ENCODE measurements around the gene ST14. TPM values are rescaled to one million over a fixed set of nuclear protein-coding genes. Genes with fewer than 3 reads are reported as not detected.
A peak's percentile ranks its signal among the peaks of the same experiment; 100 is the strongest.

Gene ST14
- total RNA-seq, 1 experiment from 2014 or later = 0.44 TPM

- no peak for DNase-seq (ENCODE audit: low read depth)
These were observed 23.5 kb upstream of the ST14 start for GRCh38 chr11:130136107-130136506.

GRCh38 chr11:130137999-130138398, 21.6 kb upstream of the ST14 start:
- DNase-seq (ENCODE audit: low read depth) = no peak

- no peak for DNase-seq (ENCODE audit: low read depth)
These were observed 20.2 kb upstream of the ST14 start for GRCh38 chr11:130139401-130139800.

- DNase-seq (ENCODE audit: low read depth) = no peak
These were observed 17.8 kb upstream of the ST14 start for GRCh38 chr11:130141561-130142341.

GRCh38 chr11:130144141-130144540, 15.4 kb upstream of the ST14 start:
- DNase-seq (ENCODE audit: low read depth) = no peak

- DNase-seq (ENCODE audit: low read depth) = peak; percentile 47
These were observed 14.7 kb upstream of the ST14 start for GRCh38 chr11:130144861-130145281.

- no peak for DNase-seq (ENCODE audit: low read depth)
These were observed 14.2 kb upstream of the ST14 start for GRCh38 chr11:130145311-130145812.

GRCh38 chr11:130145975-130146776, 13.4 kb upstream of the ST14 start:
- peak; percentile 35 for DNase-seq (ENCODE audit: low read depth)

- DNase-seq (ENCODE audit: low read depth) = no peak
These were observed 12.8 kb upstream of the ST14 start for GRCh38 chr11:130146796-130147195.

- no peak for DNase-seq (ENCODE audit: low read depth)
These were observed 10.7 kb upstream of the ST14 start for GRCh38 chr11:130148796-130149326.

GRCh38 chr11:130150790-130151189, 8.8 kb upstream of the ST14 start:
- DNase-seq (ENCODE audit: low read depth) = no peak

- no peak for DNase-seq (ENCODE audit: low read depth)
These were observed 8.4 kb upstream of the ST14 start for GRCh38 chr11:130151196-130151595.

GRCh38 chr11:130156108-130157022, 3.2 kb upstream of the ST14 start:
- DNase-seq (ENCODE audit: low read depth) = peak; percentile 66

- no peak for DNase-seq (ENCODE audit: low read depth)
These were observed 2.5 kb upstream of the ST14 start for GRCh38 chr11:130157101-130157500.

GRCh38 chr11:130157840-130158239, 1.7 kb upstream of the ST14 start:
- no peak for DNase-seq (ENCODE audit: low read depth)

- DNase-seq (ENCODE audit: low read depth) = no peak
These were observed 443 bp upstream of the ST14 start for GRCh38 chr11:130159139-130159538.

GRCh38 chr11:130160498-130161155, 1.0 kb downstream of the ST14 start:
- no peak for DNase-seq (ENCODE audit: low read depth)

- DNase-seq (ENCODE audit: low read depth) = no peak
These were observed 2.0 kb downstream of the ST14 start for GRCh38 chr11:130161441-130162145.

GRCh38 chr11:130162733-130163132, 3.2 kb downstream of the ST14 start:
- DNase-seq (ENCODE audit: low read depth) = peak; percentile 37

Data from M059J (cell line).